HG03066 (cell line): ENCODE data around the gene SMR3B.
A peak's percentile ranks its signal among the peaks of the same experiment; 100 is the strongest.

Experiments
- ATAC-seq: cut with Tn5 transposase; IDR thresholded peaks from one replicate; pipeline ENCODE4 v1.9.1; 2021; ENCODE audit warnings: low read depth; ENCODE audit not compliant: unreplicated experiment

Gene SMR3B

DNA sequence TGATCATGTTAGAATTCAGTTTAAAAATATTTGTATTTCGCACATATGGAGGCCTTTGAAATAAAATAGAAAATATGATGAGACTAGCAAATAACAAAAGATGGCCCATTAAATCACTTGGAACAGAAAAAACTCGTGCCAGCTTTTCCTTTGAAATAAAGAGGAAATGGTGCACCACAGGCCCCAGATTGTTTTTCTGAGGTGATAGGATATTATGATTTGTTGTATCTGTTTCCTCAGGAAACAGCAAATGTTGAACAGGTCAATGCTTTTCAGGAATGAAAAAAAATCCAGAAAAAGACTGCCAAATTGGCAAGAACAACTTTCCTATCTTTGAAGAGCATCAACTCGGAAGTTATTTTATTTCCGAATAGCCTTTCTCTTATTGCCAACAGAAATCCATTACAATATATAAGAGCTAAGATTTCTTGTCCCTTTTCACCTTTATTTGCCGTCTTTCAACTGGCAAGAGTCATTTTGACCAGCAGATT is at the start of gene SMR3B:
Gene SMR3B (plus strand): TSS at position 441 of the 491 bp plus-strand sequence. CDS start 1,380 bp downstream, outside the sequence.
- no peak for ATAC-seq

DNA sequence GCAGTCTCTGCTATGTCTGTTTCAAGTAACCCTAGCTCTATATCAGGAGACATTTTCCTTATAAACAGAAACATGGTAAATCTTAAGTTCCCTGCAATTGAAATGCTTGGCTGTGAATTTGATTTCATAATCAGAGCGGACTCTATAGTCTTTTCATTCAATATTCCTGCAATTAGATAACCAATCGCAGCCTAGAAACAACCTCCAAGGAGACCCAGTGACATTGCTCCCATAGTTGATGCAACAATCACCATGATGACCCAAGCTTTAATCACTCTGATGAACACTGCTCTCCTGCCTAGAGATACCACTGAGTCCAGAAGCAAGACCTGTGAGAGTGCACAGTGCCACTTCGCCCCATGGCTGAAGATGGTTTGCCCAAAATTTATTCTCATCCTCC is 48.2 kb upstream of the SMR3B start, which contains the start of gene CABS1:
Gene CABS1 (plus strand): TSS at position 301 of the 400 bp plus-strand sequence. CDS start 59 bp downstream, at position 360.
- no peak for ATAC-seq

GRCh38 chr4:70336043-70336442 is 46.9 kb upstream of the SMR3B start:
- no peak for ATAC-seq

DNA sequence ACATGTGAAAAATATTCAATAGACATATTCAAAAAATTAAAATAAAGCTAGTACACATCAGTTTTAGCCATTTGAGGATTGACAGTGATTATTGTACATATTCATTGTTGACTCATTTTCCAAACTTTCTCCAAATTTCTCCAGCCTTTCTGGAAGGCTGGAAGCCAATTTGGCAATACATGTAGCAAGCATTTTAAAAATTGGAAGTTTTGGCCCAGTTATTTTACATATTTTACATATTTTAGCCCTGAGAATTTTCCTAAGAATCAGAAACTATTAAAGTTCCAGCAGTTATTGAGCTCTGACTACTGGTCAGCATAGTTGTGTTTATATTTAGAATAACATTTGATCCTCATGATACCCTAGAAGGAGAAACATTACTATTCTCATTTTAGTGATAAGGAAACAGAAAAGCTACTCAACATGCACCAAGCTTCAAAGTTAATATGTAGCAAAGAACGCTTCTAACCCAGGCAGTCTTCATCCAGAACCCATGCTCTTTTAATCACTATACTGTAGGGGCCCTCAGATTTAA is 45.0 kb upstream of the SMR3B start:
- ATAC-seq: no peak

GRCh38 chr4:70356185-70356584 is 26.7 kb upstream of the SMR3B start:
- ATAC-seq: no peak

GRCh38 chr4:70359115-70359661 is 23.7 kb upstream of the SMR3B start:
- no peak for ATAC-seq

DNA sequence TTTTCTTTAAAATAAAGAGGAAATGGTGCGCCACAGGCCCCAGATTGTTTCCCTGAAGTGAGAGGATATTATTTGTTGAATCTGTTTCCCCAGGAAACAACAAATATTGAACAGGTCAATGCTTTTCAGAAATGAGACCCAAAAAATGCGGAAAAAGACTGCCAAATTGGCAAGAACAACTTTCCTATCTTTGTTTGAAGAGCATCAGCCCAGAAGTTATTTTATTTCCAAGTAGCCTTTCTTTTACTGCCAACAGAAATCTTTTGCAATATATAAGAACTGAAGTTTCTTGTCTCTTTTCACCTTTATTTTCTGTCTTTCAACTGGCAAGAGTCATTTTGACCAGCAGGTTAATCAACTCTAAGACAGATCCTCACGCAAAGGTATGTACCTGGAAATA is 22.5 kb upstream of the SMR3B start, which contains the start of gene SMR3A:
Gene SMR3A (plus strand): TSS at position 301 of the 400 bp plus-strand sequence. CDS start 1,356 bp downstream, outside the sequence.
- ATAC-seq: no peak

DNA sequence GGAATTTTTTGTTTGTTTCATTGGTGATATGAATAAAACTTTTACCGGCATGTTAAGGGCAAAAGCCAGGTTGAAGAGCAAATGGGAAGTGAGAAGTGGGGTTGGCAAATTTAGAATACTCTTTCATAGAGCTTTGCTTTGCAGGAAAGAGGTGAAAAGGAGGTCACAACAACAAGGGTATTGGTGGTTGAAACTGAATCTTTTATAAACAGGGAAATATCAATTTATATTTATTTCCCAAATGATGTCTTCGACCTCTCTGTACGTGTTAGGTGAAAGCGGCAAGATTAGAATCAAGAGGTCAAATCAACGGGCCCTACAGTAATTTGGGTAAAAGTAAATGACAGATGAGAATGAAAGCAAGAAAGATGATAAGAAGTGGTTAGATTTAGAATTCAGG is 18.9 kb upstream of the SMR3B start:
- ATAC-seq: no peak

GRCh38 chr4:70365479-70365878 is 17.5 kb upstream of the SMR3B start:
- no peak for ATAC-seq

GRCh38 chr4:70367813-70368212 is 15.1 kb upstream of the SMR3B start:
- ATAC-seq: no peak

GRCh38 chr4:70371987-70372386 is 10.9 kb upstream of the SMR3B start:
- no peak for ATAC-seq

GRCh38 chr4:70372760-70373159 is 10.2 kb upstream of the SMR3B start:
- ATAC-seq: no peak

- ATAC-seq: no peak
Observed at GRCh38 chr4:70380578-70380977, 2.4 kb upstream of the SMR3B start.

- ATAC-seq: peak; percentile 68
Observed at GRCh38 chr4:70392057-70392776, 9.3 kb downstream of the SMR3B start.

DNA sequence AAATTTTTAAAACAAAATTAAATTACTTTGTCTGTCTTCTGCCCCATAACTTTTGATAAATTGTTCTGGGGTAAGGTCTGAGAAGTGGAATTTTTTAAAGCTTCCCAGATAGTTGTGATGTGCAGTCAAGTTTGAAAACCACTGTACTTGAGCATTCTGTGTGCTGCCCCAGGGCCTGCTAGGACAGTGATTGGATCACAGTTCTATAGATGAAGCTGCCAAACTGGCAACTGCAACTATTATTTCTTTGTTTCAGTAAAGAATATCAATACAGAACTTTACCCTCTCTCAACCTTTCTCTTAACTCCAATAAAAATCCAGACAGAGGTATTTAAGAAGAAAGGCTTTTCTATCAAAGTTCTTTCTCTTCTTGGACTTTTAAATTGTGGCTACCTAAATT is 14.6 kb downstream of the SMR3B start, which contains the start of gene OPRPN:
Gene OPRPN (plus strand): TSS at position 361 of the 400 bp plus-strand sequence. CDS start 1,346 bp downstream, outside the sequence.
- no peak for ATAC-seq

- peak; percentile 46 for ATAC-seq
Observed at GRCh38 chr4:70399319-70399718, 16.4 kb downstream of the SMR3B start.

DNA sequence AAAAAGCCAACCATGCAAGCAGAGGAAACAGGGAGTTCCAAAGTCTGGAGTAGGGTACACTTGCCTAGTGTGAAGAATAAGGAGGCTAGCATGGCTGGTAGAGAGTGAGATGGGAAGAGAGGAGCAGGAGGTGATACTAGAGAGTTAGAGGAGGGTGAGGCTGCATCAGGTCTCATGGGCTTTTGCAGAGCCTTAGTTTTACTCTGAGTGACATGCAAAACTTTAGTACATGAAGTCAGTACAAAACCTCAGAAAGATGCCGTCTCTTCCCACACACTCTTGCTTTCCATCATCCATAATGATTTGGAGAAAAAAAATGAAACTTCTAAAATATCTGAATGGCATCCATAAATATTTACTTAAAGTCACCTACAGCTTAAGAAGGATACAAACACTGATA is 19.8 kb downstream of the SMR3B start:
- no peak for ATAC-seq

DNA sequence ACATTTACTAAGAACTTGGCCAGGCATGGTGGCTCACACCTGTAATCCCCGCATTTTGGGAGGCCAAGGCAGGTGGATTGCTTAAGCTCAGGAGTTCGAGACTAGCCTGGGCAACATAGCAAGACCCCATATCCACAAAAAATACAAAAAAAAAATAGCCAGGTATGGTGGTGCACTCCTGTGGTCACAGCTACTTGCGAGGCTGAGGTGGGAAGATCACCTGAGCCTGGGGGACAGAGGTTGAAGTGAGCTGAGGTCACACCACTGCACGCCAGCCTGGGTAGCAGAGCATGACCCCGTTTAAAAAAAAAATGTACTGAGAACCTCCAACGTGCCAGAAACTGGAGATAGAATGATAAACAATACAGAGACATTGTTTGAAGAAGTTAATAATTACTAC is 22.8 kb downstream of the SMR3B start:
- ATAC-seq: no peak

- no peak for ATAC-seq
Observed at GRCh38 chr4:70425306-70425705, 42.4 kb downstream of the SMR3B start.

GRCh38 chr4:70426789-70427188 is 43.9 kb downstream of the SMR3B start:
- no peak for ATAC-seq

GRCh38 chr4:70437197-70437596 is 54.3 kb downstream of the SMR3B start:
- ATAC-seq: no peak
